Thyroid gland (tissue), 4 donors: Measurements from ENCODE around the gene PCDHB13.

Experiments used
- POLR2A ChIP-seq, 2 donors: fragments of 450-650 bp; IDR thresholded peaks; one replicate each; pipeline ENCODE4 v1.6.1; 2017; ENCODE audit warnings: antibody characterized with exemption in 2 of 2, mild to moderate bottlenecking in 2 of 2, moderate library complexity in 1 of 2
- TF ChIP-seq, protein P1 (sequence below), 6 experiments: fragments of 200-600 bp in 3 of 6; fragments of 450-650 bp in 3 of 6; sonication (generic) in 3 of 6; IDR thresholded peaks; one replicate each; pipeline ENCODE4 v1.5.1; 2016 to 2019; ENCODE audit warnings: antibody characterized with exemption in 6 of 6, mild to moderate bottlenecking in 2 of 6, inconsistent platforms in 1 of 6, moderate library complexity in 1 of 6

DNA sequence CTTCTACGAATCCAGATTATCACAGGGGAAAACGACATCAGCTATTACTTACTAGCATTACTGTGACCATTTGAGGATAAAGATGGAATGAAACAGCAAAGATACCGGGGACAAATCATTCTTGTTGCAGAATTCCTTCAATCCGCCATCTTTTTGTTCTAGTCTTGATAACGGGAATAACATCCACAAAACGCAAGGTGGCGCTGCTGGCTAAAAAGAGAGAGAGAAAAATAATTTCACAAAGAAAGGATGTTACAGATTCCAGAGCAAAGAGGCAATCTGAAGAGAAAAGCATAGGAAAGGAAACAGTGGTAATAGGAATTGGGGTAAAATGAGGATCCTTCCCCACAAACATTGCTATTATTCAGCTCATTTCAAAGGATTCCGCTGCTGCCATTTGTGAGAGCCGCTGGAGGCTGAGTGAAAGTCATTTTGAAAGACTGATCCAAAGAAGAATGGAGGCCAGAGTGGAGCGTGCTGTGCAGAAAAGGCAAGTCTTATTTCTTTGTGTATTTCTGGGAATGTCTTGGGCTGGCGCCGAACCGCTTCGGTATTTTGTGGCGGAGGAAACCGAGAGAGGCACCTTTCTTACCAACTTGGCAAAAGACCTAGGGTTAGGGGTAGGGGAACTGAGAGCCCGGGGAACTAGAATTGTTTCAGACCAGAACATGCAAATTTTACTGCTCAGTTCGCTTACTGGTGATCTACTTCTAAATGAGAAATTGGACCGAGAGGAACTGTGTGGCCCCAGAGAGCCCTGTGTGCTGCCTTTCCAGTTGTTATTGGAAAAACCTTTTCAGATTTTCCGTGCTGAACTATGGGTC is 41.1 kb upstream of the PCDHB13 start, which contains the start of gene PCDHB7:
- TF ChIP-seq, protein P1, sequence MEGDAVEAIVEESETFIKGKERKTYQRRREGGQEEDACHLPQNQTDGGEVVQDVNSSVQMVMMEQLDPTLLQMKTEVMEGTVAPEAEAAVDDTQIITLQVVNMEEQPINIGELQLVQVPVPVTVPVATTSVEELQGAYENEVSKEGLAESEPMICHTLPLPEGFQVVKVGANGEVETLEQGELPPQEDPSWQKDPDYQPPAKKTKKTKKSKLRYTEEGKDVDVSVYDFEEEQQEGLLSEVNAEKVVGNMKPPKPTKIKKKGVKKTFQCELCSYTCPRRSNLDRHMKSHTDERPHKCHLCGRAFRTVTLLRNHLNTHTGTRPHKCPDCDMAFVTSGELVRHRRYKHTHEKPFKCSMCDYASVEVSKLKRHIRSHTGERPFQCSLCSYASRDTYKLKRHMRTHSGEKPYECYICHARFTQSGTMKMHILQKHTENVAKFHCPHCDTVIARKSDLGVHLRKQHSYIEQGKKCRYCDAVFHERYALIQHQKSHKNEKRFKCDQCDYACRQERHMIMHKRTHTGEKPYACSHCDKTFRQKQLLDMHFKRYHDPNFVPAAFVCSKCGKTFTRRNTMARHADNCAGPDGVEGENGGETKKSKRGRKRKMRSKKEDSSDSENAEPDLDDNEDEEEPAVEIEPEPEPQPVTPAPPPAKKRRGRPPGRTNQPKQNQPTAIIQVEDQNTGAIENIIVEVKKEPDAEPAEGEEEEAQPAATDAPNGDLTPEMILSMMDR (IDR thresholded peaks at IDR 0.05): peak in 2 of 6 experiments; percentile 21 to 38
- no peak for TF ChIP-seq POLR2A (IDR thresholded peaks at IDR 0.05)
